Esophagus muscularis mucosa (tissue), 4 donors: ENCODE measurements around the gene FOXP2. TPM values are rescaled to one million over a fixed set of nuclear protein-coding genes. Genes with fewer than 3 reads are reported as not detected.

Experiments used
- DNase-seq: peaks from one replicate; pipeline ENCODE4 v3.0.0-alpha.2; 2017; ENCODE audit errors: extremely low spot score
- H3K27ac ChIP-seq, 4 donors: fragments of 200-600 bp; sonication (generic); replicated peaks in 1 of 4; 1 replicate in 3 of 4; 2 replicates in 1 of 4; pipeline ENCODE4 v1.5.1; 2016 to 2019; ENCODE audit warnings: mild to moderate bottlenecking in 1 of 4
- H3K27me3 ChIP-seq, 4 donors: fragments of 200-600 bp; sonication (generic); one replicate each; pipeline versions ENCODE4 v1.5.1 to v1.6.0; 2016 to 2019
- H3K36me3 ChIP-seq, 4 donors: fragments of 200-600 bp; sonication (generic); one replicate each; pipeline ENCODE4 v1.5.1; 2016 to 2019
- H3K4me1 ChIP-seq, 4 donors: fragments of 200-600 bp; sonication (generic); one replicate each; pipeline ENCODE4 v1.5.1; 2016 to 2019
- H3K4me3 ChIP-seq, 4 donors: fragments of 200-600 bp; sonication (generic); 1 replicate in 2 of 4; 2 replicates in 2 of 4; pipeline ENCODE4 v1.5.1; 2016 to 2019; ENCODE audit warnings: mild to moderate bottlenecking in 4 of 4, moderate library complexity in 1 of 4
- H3K9me3 ChIP-seq, 4 donors: fragments of 200-600 bp; sonication (generic); 1 replicate in 3 of 4; 2 replicates in 1 of 4; pipeline ENCODE4 v1.5.1; 2016 to 2019
- EP300 ChIP-seq: sonication (generic); formaldehyde crosslinking; IDR thresholded peaks from one replicate; pipeline ENCODE4 v1.6.1; 2017; ENCODE audit warnings: antibody characterized with exemption
- POLR2A ChIP-seq: fragments of 450-650 bp; IDR thresholded peaks from one replicate; pipeline ENCODE4 v1.6.1; 2017; ENCODE audit warnings: antibody characterized with exemption, moderate library complexity, mild to moderate bottlenecking, low read depth
- POLR2AphosphoS5 ChIP-seq, 2 donors: sonication (generic); formaldehyde crosslinking; IDR thresholded peaks; one replicate each; pipeline ENCODE4 v1.6.1; 2017; ENCODE audit warnings: antibody characterized with exemption in 2 of 2
- WGBS: methylation state at CpG from one replicate; pipeline ENCODE4 v1.1.5; 2018; 5-methylcytosine and 5-hydroxymethylcytosine counted together
- intact Hi-C: fragments of 100-400 bp; cut with DNase I; formaldehyde crosslinking; loops from one replicate; pipeline ENCODE4 v1.15.1; 2023
- total RNA-seq, 4 donors: library from RNA; depleted of rRNA; stranded (reverse); fragments of >200 nt; gene quantifications; one replicate each; pipeline versions ENCODE4 v1.1.0 to v1.2.1, GENCODE V29; 2016
- TF ChIP-seq, protein P1 (sequence below), 3 experiments: fragments of 200-600 bp in 2 of 3; fragments of 450-650 bp in 1 of 3; sonication (generic) in 2 of 3; IDR thresholded peaks; one replicate each; pipeline ENCODE4 v1.5.1; 2017 to 2019; ENCODE audit warnings: antibody characterized with exemption in 3 of 3, mild to moderate bottlenecking in 2 of 3, moderate library complexity in 1 of 3

The FOXP2 gene
- total RNA-seq, 4 donors from 2014 or later, result 37.1 to 54.2 (median 48.0) TPM

DNA sequence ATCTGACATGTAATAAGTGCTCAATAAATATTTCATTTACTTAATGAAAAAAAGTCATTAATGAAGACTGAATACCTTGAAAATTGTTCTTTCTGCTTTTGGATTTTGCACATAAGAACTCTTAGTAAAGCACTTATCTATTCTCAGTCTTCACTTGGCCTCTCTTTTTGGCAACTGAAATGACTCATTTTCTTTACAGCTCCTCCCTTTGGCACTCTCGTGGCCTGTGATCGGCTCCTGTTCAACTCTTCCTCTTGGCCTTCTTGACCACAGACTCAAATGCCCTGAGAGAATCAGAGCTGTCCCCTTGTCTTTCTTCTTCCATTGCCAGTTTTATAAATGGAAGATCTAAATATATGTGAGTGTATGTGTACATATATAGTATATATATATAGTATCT is 54.2 kb downstream of the FOXP2 start:
- WGBS, result 63% methylated on average over 2 of the region's 2 CpGs
- intact Hi-C loops, result no loop called here
- Histone ChIP-seq H3K36me3 (no peaks in the 10 kb centered on the region), H3K4me3 (no peak overlapping the region), H3K9me3 (no peaks in the 10 kb centered on the region), H3K27me3 (no peaks in the 10 kb centered on the region), H3K4me1 (peaks cover 0 to 27% (median 6%) of the 10 kb centered on the region in 4 donors), H3K27ac (no peak overlapping the region)
- DNase-seq, result no peak
- TF ChIP-seq POLR2A (no peak), EP300 (no peak), POLR2AphosphoS5 (IDR thresholded peaks at IDR 0.05) (no peak)
- TF ChIP-seq, protein P1, sequence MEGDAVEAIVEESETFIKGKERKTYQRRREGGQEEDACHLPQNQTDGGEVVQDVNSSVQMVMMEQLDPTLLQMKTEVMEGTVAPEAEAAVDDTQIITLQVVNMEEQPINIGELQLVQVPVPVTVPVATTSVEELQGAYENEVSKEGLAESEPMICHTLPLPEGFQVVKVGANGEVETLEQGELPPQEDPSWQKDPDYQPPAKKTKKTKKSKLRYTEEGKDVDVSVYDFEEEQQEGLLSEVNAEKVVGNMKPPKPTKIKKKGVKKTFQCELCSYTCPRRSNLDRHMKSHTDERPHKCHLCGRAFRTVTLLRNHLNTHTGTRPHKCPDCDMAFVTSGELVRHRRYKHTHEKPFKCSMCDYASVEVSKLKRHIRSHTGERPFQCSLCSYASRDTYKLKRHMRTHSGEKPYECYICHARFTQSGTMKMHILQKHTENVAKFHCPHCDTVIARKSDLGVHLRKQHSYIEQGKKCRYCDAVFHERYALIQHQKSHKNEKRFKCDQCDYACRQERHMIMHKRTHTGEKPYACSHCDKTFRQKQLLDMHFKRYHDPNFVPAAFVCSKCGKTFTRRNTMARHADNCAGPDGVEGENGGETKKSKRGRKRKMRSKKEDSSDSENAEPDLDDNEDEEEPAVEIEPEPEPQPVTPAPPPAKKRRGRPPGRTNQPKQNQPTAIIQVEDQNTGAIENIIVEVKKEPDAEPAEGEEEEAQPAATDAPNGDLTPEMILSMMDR (IDR thresholded peaks at IDR 0.05), result no peak

DNA sequence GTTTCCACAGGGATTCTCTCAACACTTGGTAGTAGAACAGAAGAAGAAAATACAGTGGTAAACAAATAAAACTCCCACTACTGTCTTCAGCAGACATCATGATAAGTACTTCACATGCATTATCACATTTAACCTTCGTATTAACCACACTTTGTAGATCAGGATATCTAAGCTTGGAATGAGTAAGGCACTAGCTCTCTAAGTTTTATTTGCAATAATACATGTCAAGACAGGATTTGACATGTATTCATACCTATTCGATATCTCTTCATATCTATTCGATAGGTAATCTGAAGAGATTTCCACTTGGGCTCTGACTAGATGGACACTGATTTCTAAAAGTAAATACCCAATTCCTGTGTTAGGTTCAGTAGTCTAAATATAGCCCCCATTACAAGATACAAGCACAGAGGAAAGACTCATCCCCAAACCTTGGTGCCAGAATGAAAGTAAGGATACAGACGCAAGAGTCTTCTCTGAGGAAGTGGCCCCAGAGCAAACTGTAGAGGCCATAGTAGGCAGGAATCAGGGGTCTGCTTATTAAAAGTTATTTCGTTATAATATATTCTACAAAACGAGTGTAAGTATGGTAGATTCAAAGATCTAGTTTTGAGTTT is 58.4 kb downstream of the FOXP2 start:
- Histone ChIP-seq H3K27ac (no peak overlapping the region), H3K4me1 (peaks cover 0 to 13% (median 6%) of the 10 kb centered on the region in 4 donors), H3K27me3 (no peaks in the 10 kb centered on the region), H3K9me3 (no peaks in the 10 kb centered on the region), H3K4me3 (no peak overlapping the region), H3K36me3 (no peaks in the 10 kb centered on the region)
- TF ChIP-seq POLR2AphosphoS5 (IDR thresholded peaks at IDR 0.05) (no peak), EP300 (no peak), POLR2A (no peak)
- TF ChIP-seq, protein P1 (IDR thresholded peaks at IDR 0.05), result no peak
- DNase-seq, result no peak
- 93% methylated on average over 6 of the region's 6 CpGs for WGBS
- intact Hi-C loops, result no loop called here

DNA sequence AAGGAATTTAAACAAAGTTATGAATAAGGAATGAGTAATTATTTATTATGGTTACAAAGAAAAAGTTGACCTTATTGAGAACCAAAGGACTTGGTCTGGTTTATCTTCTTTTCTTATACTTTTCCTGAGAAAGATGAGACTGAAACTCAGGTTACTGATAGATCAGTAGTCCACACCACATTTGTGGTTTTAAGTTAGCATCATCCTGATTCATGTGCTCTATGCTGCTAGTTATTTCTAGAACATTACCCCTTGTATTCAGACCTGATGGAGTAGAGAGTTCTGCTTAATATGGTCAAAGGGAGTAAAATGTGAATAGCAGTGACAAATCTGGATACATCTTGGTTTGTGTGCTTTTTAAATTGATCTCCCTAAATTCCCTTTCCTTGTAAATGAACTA is 63.8 kb downstream of the FOXP2 start:
- no peaks in the 10 kb centered on the region for H3K36me3 ChIP-seq
- H3K27ac ChIP-seq, result no peak overlapping the region
- peaks cover 0 to 20% (median 5%) of the 10 kb centered on the region in 4 donors for H3K4me1 ChIP-seq
- H3K27me3 ChIP-seq, result no peaks in the 10 kb centered on the region
- H3K4me3 ChIP-seq, result no peak overlapping the region
- intact Hi-C loops, result no loop called here
- TF ChIP-seq POLR2A (no peak), POLR2AphosphoS5 (IDR thresholded peaks at IDR 0.05) (no peak), EP300 (no peak)
- TF ChIP-seq, protein P1 (IDR thresholded peaks at IDR 0.05), result no peak
- no peak for DNase-seq
- no peaks in the 10 kb centered on the region for H3K9me3 ChIP-seq

DNA sequence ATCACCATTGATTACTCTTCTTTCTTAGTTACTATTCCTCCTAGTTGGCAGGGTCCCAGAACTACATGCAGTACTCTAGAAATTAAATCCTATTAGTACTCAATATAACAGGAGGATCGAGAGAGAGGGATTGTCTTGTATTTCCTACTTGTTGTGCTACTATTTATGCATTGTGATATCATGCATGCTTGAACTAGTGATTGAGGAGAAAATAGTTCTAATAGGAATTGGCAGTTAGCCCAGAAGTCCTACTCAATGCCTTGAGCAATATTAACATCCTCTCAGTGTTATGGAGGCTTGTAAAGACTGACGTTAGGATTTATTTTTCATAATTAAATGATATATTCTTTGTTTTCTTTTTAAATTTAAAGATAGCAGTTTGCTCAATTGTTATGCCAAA is 67.4 kb downstream of the FOXP2 start:
- Histone ChIP-seq H3K36me3 (no peaks in the 10 kb centered on the region), H3K27me3 (no peaks in the 10 kb centered on the region), H3K4me3 (no peak overlapping the region), H3K27ac (no peak overlapping the region), H3K4me1 (peaks cover 0 to 20% (median 5%) of the 10 kb centered on the region in 4 donors), H3K9me3 (no peaks in the 10 kb centered on the region)
- 27% methylated on average over 2 of the region's 2 CpGs for WGBS
- DNase-seq, result no peak
- intact Hi-C loops, result no loop called here
- TF ChIP-seq POLR2A (no peak), EP300 (no peak), POLR2AphosphoS5 (IDR thresholded peaks at IDR 0.05) (no peak)
- TF ChIP-seq, protein P1 (IDR thresholded peaks at IDR 0.05), result no peak

DNA sequence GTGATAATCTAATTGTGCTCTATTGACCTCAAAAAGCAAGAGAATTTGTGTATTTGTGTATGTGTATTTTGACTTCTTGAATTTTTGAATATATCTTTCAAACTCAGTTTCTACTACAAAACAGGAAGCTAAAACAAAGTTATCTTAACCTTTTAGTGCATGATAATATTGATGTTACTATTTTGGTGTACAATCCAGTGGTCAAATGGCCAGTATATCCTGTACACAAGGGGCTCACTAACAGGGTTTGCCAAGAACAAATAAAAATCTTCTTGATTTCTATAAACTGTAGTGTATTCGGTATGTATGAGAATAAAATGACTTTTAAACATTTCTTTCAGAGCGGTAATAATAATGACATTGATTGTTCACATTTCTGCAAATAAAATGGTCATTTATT is 69.6 kb downstream of the FOXP2 start:
- H3K4me3 ChIP-seq, result no peak overlapping the region
- WGBS, result 90% methylated on average over 2 of the region's 2 CpGs
- no peaks in the 10 kb centered on the region for H3K36me3 ChIP-seq
- DNase-seq, result no peak
- H3K9me3 ChIP-seq, result no peaks in the 10 kb centered on the region
- no peak for TF ChIP-seq EP300
- no peak for TF ChIP-seq POLR2AphosphoS5 (IDR thresholded peaks at IDR 0.05)
- TF ChIP-seq, protein P1 (IDR thresholded peaks at IDR 0.05), result no peak
- no peak for TF ChIP-seq POLR2A
- peaks cover 0 to 12% (median 5%) of the 10 kb centered on the region in 4 donors for H3K4me1 ChIP-seq
- no peaks in the 10 kb centered on the region for H3K27me3 ChIP-seq
- no peak overlapping the region for H3K27ac ChIP-seq
- intact Hi-C loops, result no loop called here
